GM12878 (cell line): ENCODE data around the gene IREB2. TPM values are rescaled to one million over a fixed set of nuclear protein-coding genes. Genes with fewer than 3 reads are reported as not detected.

Experiments
- ATAC-seq: fragments of 200-7000 bp; cut with Tn5 transposase; 3 replicates; pipeline ENCODE4 v1.9.1; 2020; ENCODE audit warnings: mild to moderate bottlenecking, moderate library complexity
- BruUV-seq: library from RNA; stranded (reverse); fragments of 400-500 nt; replicated peaks from 2 replicates; lab custom pipeline; 2021; lab: Mats Ljungman, UMichigan
- CTCF ChIA-PET: fragments of 300-600 bp; sonication (Branson Sonifier 250); formaldehyde crosslinking; extraction: SDS; loops from one replicate; lab custom pipeline; 2021; ENCODE audit warnings: inconsistent platforms; lab: Yijun Ruan, JAX
- POLR2A ChIA-PET: fragments of 350-600 bp; formaldehyde crosslinking; extraction: SDS; loops from one replicate; lab custom pipeline; 2021; ENCODE audit warnings: inconsistent platforms; lab: Charles Lee
- RAD21 ChIA-PET: fragments of 300-600 bp; sonication (Branson Sonifier 250); formaldehyde crosslinking; loops from one replicate; lab custom pipeline; 2023; ENCODE audit warnings: antibody characterized with exemption; ENCODE audit not compliant: unreplicated experiment; lab: Charles Lee
- SMC1A ChIA-PET: fragments of 300-600 bp; sonication (Branson Sonifier 250); formaldehyde crosslinking; loops from one replicate; lab custom pipeline; 2023; ENCODE audit not compliant: unreplicated experiment, uncharacterized antibody; lab: Charles Lee
- DNase-seq: peaks from one replicate; pipeline ENCODE4 v3.0.0-alpha.2; 2011; ENCODE audit warnings: low read depth, low spot score
- FAIRE-seq: peaks from 3 replicates; lab custom pipeline; 2011; peaks lifted over from hg19 to GRCh38; lab: Jason Lieb, UNC
- H2AFZ ChIP-seq: 2 replicates; pipeline ENCODE4 v1.6.0; 2011; ENCODE audit warnings: low read depth, low read length, control low read depth; ENCODE audit not compliant: control insufficient read depth
- H3K27ac ChIP-seq: 2 replicates; pipeline ENCODE4 v1.5.1; 2011; ENCODE audit warnings: control low read depth; ENCODE audit not compliant: control insufficient read depth, insufficient read depth
- H3K27me3 ChIP-seq, 2 experiments: replicated peaks in 1 of 2; 2 replicates each; pipeline versions ENCODE4 v1.6.0 to v1.6.1; 2011; ENCODE audit warnings: low read length in 1 of 2; ENCODE audit not compliant: control insufficient read depth in 2 of 2, insufficient read depth in 2 of 2
- H3K36me3 ChIP-seq, 2 experiments: 2 replicates each; pipeline ENCODE4 v1.5.1; 2011; ENCODE audit warnings: low read length in 1 of 2; ENCODE audit not compliant: control insufficient read depth in 2 of 2, insufficient read depth in 2 of 2
- H3K4me1 ChIP-seq: 2 replicates; pipeline ENCODE4 v1.6.1; 2011; ENCODE audit warnings: mild to moderate bottlenecking, low read length, moderate library complexity, mixed read lengths; ENCODE audit not compliant: control insufficient read depth, insufficient read depth
- H3K4me2 ChIP-seq: 2 replicates; pipeline ENCODE4 v1.6.0; 2011; ENCODE audit warnings: control low read depth; ENCODE audit not compliant: control insufficient read depth, insufficient read depth
- H3K4me3 ChIP-seq: fragments of 200-600 bp; sonication (generic); 2 replicates; pipeline ENCODE4 v1.5.1; 2016
- H3K79me2 ChIP-seq: 2 replicates; pipeline ENCODE4 v1.6.0; 2011; ENCODE audit warnings: low read length; ENCODE audit not compliant: control insufficient read depth, insufficient read depth
- H3K9ac ChIP-seq: 2 replicates; pipeline ENCODE4 v1.8.0; 2011; ENCODE audit warnings: low read length, control low read depth, mixed read lengths; ENCODE audit not compliant: control insufficient read depth, insufficient read depth
- H3K9me3 ChIP-seq: replicated peaks from 3 replicates; pipeline ENCODE4 v1.5.1; 2011; ENCODE audit warnings: mild to moderate bottlenecking, low read length; ENCODE audit not compliant: control insufficient read depth, insufficient read depth
- H4K20me1 ChIP-seq: 2 replicates; pipeline ENCODE4 v1.6.0; 2011; ENCODE audit not compliant: control insufficient read depth, insufficient read depth
- CBX5 ChIP-seq: sonication (generic); IDR thresholded peaks from 2 replicates; pipeline ENCODE4 v1.6.1; 2016; ENCODE audit warnings: low read depth, moderate library complexity, mild to moderate bottlenecking, inconsistent platforms
- CHD2 ChIP-seq: IDR thresholded peaks from 2 replicates; pipeline ENCODE4 v1.6.1; 2011; ENCODE audit warnings: low read depth, low read length, improper control_type of control experiment, borderline replicate concordance
- JUNB ChIP-seq: IDR thresholded peaks from 2 replicates; pipeline ENCODE4 v1.6.1; 2016; ENCODE audit warnings: antibody characterized with exemption, mild to moderate bottlenecking
- NBN ChIP-seq: fragments of 450-650 bp; IDR thresholded peaks from 2 replicates; pipeline ENCODE4 v1.6.1; 2016
- SIN3A ChIP-seq: IDR thresholded peaks from 2 replicates; pipeline ENCODE4 v1.6.1; 2012; ENCODE audit warnings: low read depth, low read length, improper control_type of control experiment
- TCF12 ChIP-seq: IDR thresholded peaks from 2 replicates; pipeline ENCODE4 v1.6.1; 2011; ENCODE audit warnings: low read depth, mild to moderate bottlenecking, low read length
- TCF7 ChIP-seq: IDR thresholded peaks from 2 replicates; pipeline ENCODE4 v1.6.1; 2014; ENCODE audit warnings: antibody characterized with exemption, borderline replicate concordance
- ZNF207 ChIP-seq: fragments of 450-650 bp; IDR thresholded peaks from 2 replicates; pipeline ENCODE4 v1.6.1; 2014; ENCODE audit warnings: antibody characterized with exemption, mild to moderate bottlenecking, borderline replicate concordance
- ZNF384 ChIP-seq: IDR thresholded peaks from 2 replicates; pipeline ENCODE4 v1.6.1; 2012; ENCODE audit warnings: low read depth, mild to moderate bottlenecking, low read length, improper control_type of control experiment, borderline replicate concordance
- ZSCAN29 ChIP-seq: fragments of 450-650 bp; IDR thresholded peaks from 2 replicates; pipeline ENCODE4 v1.6.1; 2017; ENCODE audit warnings: mild to moderate bottlenecking, moderate library complexity
- WGBS: methylation state at CpG from one replicate; pipeline ENCODE4 v1.1.6; 2016; ENCODE audit warnings: low lambda C conversion rate; ENCODE audit not compliant: insufficient replicate concordance, insufficient coverage; ENCODE audit errors: missing lambda C conversion rate; 5-methylcytosine and 5-hydroxymethylcytosine counted together
- in situ Hi-C: fragments of 300-500 bp; cut with MboI; formaldehyde crosslinking; loops from 9 replicates; pipeline ENCODE4 v1.14.3; 2018; ENCODE audit warnings: mixed read lengths
- intact Hi-C: fragments of 100-400 bp; cut with micrococcal nuclease; formaldehyde crosslinking; loops from one replicate; pipeline ENCODE4 v1.14.2; 2022; ENCODE audit not compliant: unreplicated experiment
- polyA plus RNA-seq, 11 experiments: library from polyadenylated mRNA; depleted of rRNA in 4 of 11; unstranded in 6 of 11; stranded (reverse) in 5 of 11; fragments of >200 nt; fragmentation: Nextera tagmentation in 4 of 11; fragmentation: Illumina TruSeq in 1 of 11; extraction: Ambion mirVana in 4 of 11; extraction: Trizol in 1 of 11; gene quantifications; 1 replicate in 1 of 11; 2 replicates in 10 of 11; pipeline versions ENCODE4 v1.2.1 to v1.2.3, GENCODE V29; 2011 to 2016; ENCODE audit warnings: inconsistent platforms in 2 of 11, missing spikeins in 2 of 11, low read depth in 1 of 11
- total RNA-seq, 4 experiments: library from RNA; depleted of rRNA in 3 of 4; stranded (reverse); fragments of >200 nt in 3 of 4; fragmentation: Illumina TruSeq in 1 of 4; extraction: Trizol in 1 of 4; gene quantifications; 2 replicates each; pipeline versions ENCODE4 v1.2.1 to v1.2.3, GENCODE V29; 2013 to 2021
- TF ChIP-seq, protein P1 (sequence below): IDR thresholded peaks from 2 replicates; pipeline ENCODE4 v1.6.1; 2012; ENCODE audit warnings: low read length, inconsistent platforms
- TF ChIP-seq, protein P2 (sequence below): fragments of 150-350 bp; IDR thresholded peaks from 2 replicates; pipeline ENCODE4 v1.6.1; 2016; ENCODE audit warnings: low read depth, low read length

The IREB2 gene
- total and polyA plus RNA-seq, 10 of the 15 experiments (the other 5 are each of a cell fraction or from before 2014, with no cell fraction given) = 13.0 to 52.4 (median 24.4) TPM

DNA sequence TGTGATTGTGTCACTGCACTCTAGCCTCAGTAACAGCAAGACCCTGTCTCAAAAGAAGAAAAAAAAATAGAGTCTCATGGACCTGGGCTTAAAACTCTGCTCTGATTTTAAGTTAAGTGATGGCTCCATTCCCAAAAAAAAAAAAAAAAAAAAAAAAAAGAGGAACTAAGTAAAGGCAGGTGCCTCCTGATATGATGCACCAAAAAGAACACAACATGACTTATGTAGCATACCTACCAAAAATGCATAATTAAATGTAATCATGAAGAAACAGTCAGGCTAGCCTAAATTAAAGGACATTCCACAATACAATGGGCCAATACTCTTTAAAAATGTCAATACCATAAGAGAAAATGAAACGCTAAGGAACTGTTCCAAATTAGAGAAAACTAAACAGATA lies 5.4 kb upstream of the IREB2 start:
- FAIRE-seq = no peak
- no peak for DNase-seq
- no peak overlapping the region for H3K4me2 ChIP-seq
- in situ Hi-C loops = loop anchor here (5.0 kb wide), 1 partner anchor 125 kb away; no protein-coding TSS in a partner anchor
- ChIA-PET POLR2A (no interaction called here), SMC1A (no interaction called here), CTCF (no interaction called here), RAD21 (no interaction called here)
- no peaks in the 10 kb centered on the region for H3K4me1 ChIP-seq
- no peak overlapping the region for H3K9ac ChIP-seq
- H3K27ac ChIP-seq = no peak overlapping the region
- WGBS = 100% methylated on average over 1 of the region's 1 CpG
- TF ChIP-seq ZSCAN29 (no peak), TCF7 (no peak), ZNF384 (peak; percentile 62), CBX5 (0 out of 2 replicates have a peak, but pooled peaks have one; percentile 25), NBN (no peak), TCF12 (0 out of 2 replicates have a peak, but pooled peaks have one; percentile 9), CHD2 (no peak), ZNF207 (no peak), SIN3A (no peak), JUNB (peak; percentile 27; the same call in 1 of the 2 replicates)
- TF ChIP-seq, protein P1, sequence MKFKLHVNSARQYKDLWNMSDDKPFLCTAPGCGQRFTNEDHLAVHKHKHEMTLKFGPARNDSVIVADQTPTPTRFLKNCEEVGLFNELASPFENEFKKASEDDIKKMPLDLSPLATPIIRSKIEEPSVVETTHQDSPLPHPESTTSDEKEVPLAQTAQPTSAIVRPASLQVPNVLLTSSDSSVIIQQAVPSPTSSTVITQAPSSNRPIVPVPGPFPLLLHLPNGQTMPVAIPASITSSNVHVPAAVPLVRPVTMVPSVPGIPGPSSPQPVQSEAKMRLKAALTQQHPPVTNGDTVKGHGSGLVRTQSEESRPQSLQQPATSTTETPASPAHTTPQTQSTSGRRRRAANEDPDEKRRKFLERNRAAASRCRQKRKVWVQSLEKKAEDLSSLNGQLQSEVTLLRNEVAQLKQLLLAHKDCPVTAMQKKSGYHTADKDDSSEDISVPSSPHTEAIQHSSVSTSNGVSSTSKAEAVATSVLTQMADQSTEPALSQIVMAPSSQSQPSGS = no peak
- TF ChIP-seq, protein P2, sequence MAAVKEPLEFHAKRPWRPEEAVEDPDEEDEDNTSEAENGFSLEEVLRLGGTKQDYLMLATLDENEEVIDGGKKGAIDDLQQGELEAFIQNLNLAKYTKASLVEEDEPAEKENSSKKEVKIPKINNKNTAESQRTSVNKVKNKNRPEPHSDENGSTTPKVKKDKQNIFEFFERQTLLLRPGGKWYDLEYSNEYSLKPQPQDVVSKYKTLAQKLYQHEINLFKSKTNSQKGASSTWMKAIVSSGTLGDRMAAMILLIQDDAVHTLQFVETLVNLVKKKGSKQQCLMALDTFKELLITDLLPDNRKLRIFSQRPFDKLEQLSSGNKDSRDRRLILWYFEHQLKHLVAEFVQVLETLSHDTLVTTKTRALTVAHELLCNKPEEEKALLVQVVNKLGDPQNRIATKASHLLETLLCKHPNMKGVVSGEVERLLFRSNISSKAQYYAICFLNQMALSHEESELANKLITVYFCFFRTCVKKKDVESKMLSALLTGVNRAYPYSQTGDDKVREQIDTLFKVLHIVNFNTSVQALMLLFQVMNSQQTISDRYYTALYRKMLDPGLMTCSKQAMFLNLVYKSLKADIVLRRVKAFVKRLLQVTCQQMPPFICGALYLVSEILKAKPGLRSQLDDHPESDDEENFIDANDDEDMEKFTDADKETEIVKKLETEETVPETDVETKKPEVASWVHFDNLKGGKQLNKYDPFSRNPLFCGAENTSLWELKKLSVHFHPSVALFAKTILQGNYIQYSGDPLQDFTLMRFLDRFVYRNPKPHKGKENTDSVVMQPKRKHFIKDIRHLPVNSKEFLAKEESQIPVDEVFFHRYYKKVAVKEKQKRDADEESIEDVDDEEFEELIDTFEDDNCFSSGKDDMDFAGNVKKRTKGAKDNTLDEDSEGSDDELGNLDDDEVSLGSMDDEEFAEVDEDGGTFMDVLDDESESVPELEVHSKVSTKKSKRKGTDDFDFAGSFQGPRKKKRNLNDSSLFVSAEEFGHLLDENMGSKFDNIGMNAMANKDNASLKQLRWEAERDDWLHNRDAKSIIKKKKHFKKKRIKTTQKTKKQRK = no peak
- no peaks in the 10 kb centered on the region for H4K20me1 ChIP-seq
- H3K36me3 ChIP-seq = no peaks in the 10 kb centered on the region
- no TSS peak for BruUV-seq
- H3K27me3 ChIP-seq = no peaks in the 10 kb centered on the region; a peak in 1 of 4 replicates
- ATAC-seq = no peak
- H3K9me3 ChIP-seq = no peaks in the 10 kb centered on the region
- no peak overlapping the region for H3K4me3 ChIP-seq
- no peaks in the 10 kb centered on the region for H3K79me2 ChIP-seq
- H2AFZ ChIP-seq = no peak overlapping the region
- intact Hi-C loops = no loop called here
